GM18951 (cell line): ENCODE measurements around the gene CDK10.
"Not testable (repeated sequence)": the region's sequence is repeated elsewhere in the genome, so short reads cannot be mapped to it uniquely, and the experiment has no call there.

Source experiments
- POLR2A ChIP-seq: IDR thresholded peaks from 4 replicates; pipeline ENCODE4 v1.6.1; 2011; ENCODE audit warnings: mild to moderate bottlenecking; ENCODE audit not compliant: insufficient read length, insufficient read depth; ENCODE audit errors: extremely low read depth
- in situ Hi-C: fragments of 300-500 bp; cut with MboI; formaldehyde crosslinking; loops from one replicate; pipeline ENCODE4 v1.12.0; 2022; ENCODE audit warnings: low sequenced_read_pairs, mixed read lengths, inconsistent platforms; ENCODE audit not compliant: unreplicated experiment

Gene CDK10

GRCh38 chr16:89656435-89657121 is 29.9 kb upstream of the CDK10 start:
- in situ Hi-C loops: no loop called here
- TF ChIP-seq POLR2A: no peak

GRCh38 chr16:89657442-89658220 is 28.9 kb upstream of the CDK10 start, which contains the start of the genes CHMP1A and SPATA33:
Gene CHMP1A, minus strand, starts transcription at chr16:89657708. Its CDS starts 120 bp downstream, at chr16:89657588.
Gene SPATA33, plus strand, starts transcription at chr16:89657836. Its CDS starts 76 bp downstream, at chr16:89657912.
- peak; percentile 80 for TF ChIP-seq POLR2A
- in situ Hi-C loops: no loop called here

- in situ Hi-C loops: no loop called here
- no peak for TF ChIP-seq POLR2A
Measured at GRCh38 chr16:89658221-89658879, 28.1 kb upstream of the CDK10 start.

GRCh38 chr16:89660146-89660545 is 26.3 kb upstream of the CDK10 start:
- TF ChIP-seq POLR2A: no peak
- in situ Hi-C loops: no loop called here

- no peak for TF ChIP-seq POLR2A
- in situ Hi-C loops: no loop called here
Measured at GRCh38 chr16:89661215-89661614, 25.3 kb upstream of the CDK10 start.

GRCh38 chr16:89664238-89664637 is 22.3 kb upstream of the CDK10 start:
- in situ Hi-C loops: not testable (repeated sequence)

- in situ Hi-C loops: not testable (repeated sequence)
Measured at GRCh38 chr16:89667000-89667399, 19.5 kb upstream of the CDK10 start.

- in situ Hi-C loops: no loop called here
- TF ChIP-seq POLR2A: no peak
Measured at GRCh38 chr16:89667633-89668032, 18.9 kb upstream of the CDK10 start.

GRCh38 chr16:89668790-89669158 is 17.7 kb upstream of the CDK10 start:
- TF ChIP-seq POLR2A: no peak
- in situ Hi-C loops: no loop called here

GRCh38 chr16:89669755-89670154 is 16.7 kb upstream of the CDK10 start:
- in situ Hi-C loops: no loop called here
- no peak for TF ChIP-seq POLR2A

- TF ChIP-seq POLR2A: no peak
Measured at GRCh38 chr16:89670496-89671431, 15.7 kb upstream of the CDK10 start.

GRCh38 chr16:89671565-89671964 is 14.9 kb upstream of the CDK10 start:
- in situ Hi-C loops: not testable (repeated sequence)

More at GRCh38 chr16:89670496-89671431, 15.7 kb upstream of the CDK10 start:
- in situ Hi-C loops: no loop called here
